Activated CD4-positive, alpha-beta T cell treated with anti-CD3 and anti-CD28 coated beads, Interleukin-2, amount 50 U/mL, for 24 hours (primary cell): ENCODE data around the gene EMC6.

Experiments
- DNase-seq, 2 donors: peaks; one replicate each; pipeline ENCODE4 v3.0.0-alpha.2; 2020; ENCODE audit warnings: low read depth in 1 of 2, low spot score in 1 of 2

The EMC6 gene

GRCh38 chr17:3655766-3656165, 12.8 kb upstream of the EMC6 start:
- DNase-seq, result no peak

DNA sequence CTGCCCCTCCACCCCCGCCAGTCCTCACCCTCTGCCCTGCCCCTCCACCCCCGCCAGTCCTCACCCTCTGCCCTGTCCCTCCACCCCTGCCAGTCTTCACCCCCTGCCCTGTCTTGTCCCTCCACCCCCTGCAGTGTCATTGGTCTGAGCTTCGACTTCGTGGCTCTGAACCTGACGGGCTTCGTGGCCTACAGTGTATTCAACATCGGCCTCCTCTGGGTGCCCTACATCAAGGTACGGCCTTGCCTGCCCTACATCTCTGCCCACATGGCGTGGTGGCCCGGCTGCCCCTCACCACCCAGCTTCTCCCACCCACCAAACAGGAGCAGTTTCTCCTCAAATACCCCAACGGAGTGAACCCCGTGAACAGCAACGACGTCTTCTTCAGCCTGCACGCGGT, 12.3 kb upstream of the EMC6 start:
- no peak for DNase-seq

- no peak for DNase-seq
These were observed 11.6 kb upstream of the EMC6 start for GRCh38 chr17:3656755-3657587.

- DNase-seq, result no peak
These were observed 11.1 kb upstream of the EMC6 start for GRCh38 chr17:3657588-3657869.

GRCh38 chr17:3657874-3658783, 10.5 kb upstream of the EMC6 start:
- DNase-seq, result no peak

DNA sequence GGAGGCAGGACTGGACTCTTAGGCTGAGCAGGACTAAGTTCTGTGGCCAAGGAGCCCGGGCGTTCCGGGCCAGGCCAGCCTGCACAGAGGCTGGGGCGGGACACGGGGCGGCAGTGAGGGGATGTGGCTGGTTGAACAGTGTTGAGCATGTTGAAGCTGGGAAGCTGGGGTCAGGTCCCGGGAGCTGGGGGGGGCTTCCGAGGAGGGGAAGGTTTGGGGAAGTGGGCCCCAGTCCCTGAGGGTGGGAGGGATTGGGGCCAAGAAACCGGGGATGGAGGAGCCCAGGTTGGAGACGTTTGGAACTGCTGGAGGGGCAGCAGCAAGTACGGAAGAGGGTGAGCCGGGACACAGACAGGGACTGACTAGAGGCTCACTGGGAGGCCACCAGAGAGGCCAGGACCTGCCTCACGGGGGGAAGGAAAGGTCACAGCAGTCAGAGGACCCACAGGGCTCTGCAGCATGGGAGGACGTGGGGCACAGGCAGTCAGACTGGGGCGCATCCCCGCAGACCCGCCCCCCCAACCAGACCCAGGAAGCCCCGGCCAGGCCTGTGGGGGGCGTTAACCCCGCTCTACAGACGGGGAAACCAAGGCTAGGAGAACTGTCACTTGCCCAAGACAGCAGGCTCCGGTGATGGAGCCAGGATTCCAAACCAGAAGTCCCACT, 9.7 kb upstream of the EMC6 start:
- no peak for DNase-seq

- no peak for DNase-seq
These were observed 9.0 kb upstream of the EMC6 start for GRCh38 chr17:3659541-3660111.

DNA sequence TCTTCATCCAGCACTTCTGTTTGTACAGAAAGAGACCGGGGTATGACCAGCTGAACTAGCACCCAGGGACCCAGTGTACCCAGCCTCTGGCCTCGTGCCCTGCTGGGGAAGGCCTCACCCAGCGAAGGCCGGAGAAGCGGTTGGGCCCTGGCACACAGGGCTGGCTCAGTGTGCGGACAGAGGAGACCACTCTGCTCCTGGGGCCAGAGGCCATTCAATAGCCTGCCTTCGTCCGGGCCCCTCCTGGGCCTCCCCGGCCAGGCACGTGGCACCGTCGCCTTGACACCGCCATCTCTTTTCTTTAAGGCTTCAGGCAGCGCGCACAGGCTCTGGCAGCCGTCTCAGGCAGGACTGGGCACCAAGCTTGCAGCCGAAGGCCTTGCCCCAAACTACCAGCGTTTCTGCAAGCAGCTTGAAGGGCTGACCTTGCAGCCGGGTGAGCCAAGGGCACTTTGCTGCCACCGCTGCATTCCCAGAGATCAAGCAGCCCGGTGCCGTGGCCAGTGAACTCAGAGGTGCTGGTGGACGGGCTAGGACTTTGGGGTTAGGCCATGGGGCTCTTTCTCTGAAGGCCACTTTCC, 8.2 kb upstream of the EMC6 start:
- DNase-seq, result no peak

GRCh38 chr17:3663102-3664011, 5.3 kb upstream of the EMC6 start:
- DNase-seq, result no peak

- DNase-seq, result no peak
These were observed 2.8 kb upstream of the EMC6 start for GRCh38 chr17:3665834-3666233.

DNA sequence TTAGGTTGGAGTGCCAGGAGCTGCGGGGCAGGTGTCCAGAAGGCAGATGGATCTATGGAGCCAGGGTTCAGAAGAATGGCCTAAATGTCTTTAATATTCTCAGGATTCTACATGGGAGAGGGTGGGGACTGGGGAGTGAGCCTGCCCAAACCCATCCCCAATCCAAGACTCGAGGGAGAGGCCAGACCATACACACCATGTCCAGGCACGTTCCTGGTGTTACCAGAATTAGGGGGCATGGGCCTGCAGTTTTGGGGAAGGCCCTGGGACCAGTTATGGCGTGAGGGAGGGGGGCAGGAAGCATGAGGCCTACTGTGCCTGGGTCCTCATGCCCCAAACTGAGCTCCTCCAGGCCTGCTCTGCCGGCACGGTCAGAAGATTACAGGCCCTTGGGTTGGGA, 2.1 kb upstream of the EMC6 start:
- DNase-seq, result no peak

DNA sequence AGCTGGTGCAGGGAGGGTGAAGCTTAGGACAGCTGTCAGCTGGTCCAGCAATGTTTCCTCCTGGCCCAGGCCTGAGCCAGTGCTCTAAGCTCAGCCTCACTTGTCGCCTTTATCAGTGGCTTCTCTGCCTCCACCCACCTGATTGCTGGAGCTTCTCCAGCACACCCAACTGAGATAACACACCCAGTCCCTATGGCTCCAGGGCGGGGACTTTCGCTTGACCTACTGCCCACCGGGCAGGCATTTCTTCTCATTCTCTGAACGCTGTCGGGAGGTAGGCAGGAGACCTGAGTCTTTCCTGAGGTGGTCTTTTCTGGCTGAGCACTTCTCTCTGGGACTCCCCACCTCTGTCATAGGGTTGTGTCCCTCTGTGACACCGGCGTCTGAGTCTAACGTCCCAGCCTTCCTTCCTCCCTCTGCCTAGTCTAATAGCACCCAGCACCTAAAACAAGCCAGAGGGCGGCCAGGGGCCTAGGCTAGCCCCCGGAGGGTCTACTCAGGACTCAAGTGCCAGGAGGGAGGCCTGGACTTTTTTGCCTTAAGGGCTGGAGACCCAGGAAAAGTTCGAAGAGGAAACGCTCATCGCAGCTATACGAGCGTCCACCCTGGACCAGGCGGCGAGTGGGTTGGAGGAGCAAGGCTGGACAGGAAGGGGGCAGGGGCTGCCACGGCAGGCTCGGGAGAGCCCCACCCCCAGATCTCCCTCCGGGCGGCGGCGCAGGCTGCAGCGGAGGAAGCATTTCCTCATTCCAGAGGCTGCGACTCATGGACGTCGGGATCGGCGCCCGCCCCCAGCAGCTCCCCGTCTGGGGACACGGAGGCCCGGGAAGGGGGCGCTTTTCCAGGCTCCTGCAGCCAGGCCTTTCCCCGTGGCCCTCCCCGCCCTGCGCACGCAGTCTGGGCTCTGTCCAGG, 990 bp upstream of the EMC6 start:
- DNase-seq, result no peak

DNA sequence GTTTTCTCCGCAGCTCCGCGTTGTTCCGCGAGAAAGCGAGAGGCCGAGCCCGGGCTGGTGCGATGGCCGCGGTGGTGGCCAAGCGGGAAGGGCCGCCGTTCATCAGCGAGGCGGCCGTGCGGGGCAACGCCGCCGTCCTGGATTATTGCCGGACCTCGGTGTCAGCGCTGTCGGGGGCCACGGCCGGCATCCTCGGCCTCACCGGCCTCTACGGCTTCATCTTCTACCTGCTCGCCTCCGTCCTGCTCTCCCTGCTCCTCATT, 404 bp downstream of the EMC6 start:
- no peak for DNase-seq

GRCh38 chr17:3669548-3669947, 936 bp downstream of the EMC6 start:
- DNase-seq, result no peak

DNA sequence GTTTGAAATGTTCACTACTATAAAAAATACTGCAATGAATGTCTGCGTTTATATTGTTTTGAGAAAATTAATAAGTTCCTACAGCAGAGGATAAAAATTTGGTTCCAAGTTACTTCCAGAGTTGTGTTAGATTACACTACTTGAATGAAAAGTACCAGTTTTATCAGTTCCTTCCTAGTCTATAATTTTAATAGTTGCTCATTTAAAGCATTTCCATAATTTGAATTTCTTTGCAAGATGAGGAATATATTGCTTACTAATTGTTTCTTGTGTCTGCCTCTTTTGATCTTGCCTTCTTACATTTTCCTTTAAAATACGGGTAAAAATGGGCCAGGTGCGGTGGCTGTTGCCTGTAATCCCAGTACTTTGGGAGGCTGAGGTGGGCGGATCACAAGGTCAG, 4.0 kb downstream of the EMC6 start:
- DNase-seq, result no peak

GRCh38 chr17:3675886-3676285, 7.3 kb downstream of the EMC6 start:
- DNase-seq, result no peak

DNA sequence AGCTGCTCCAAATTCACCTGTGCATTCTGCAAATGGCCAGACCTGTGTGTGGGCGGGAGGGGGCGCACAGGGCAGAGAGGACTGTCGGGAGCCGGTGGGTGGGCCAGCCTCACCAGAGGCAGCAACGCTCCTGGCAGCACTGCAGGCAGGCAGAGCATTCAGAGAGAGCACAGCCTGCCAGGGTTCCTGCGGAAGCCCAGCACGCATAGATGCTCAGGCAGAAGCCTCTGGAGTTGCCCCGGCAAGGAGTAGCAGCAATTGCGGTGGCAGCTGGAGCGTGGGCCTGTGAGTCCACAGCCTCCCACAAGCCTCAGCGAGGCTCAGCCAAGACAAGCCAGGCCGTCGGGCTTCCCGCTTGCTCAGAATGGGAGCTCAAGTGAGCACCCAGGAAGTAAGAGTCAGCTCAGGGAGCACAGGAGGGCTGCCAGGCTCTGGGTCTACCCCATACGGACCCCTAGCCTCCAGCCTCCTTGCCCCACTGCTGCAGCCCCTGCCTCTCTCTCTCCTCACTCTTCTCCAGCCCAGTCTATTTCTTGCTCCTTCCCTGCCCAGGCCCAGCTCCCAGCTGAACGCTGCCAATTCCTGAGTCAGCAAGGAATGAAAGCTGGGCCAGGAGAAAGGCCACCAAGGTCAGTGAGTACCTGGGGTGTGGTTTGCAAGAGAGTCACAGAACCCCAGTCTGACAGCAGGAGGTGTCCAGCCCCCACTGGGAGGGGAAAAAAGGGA, 9.6 kb downstream of the EMC6 start:
- DNase-seq, result no peak

- no peak for DNase-seq
These were observed 10.4 kb downstream of the EMC6 start for GRCh38 chr17:3678821-3679530.
